ENCODE measurements around the gene FAM168A. TPM values are rescaled to one million over a fixed set of nuclear protein-coding genes. Genes with fewer than 3 reads are reported as not detected.

Gene FAM168A
- total RNA-seq, 1 experiment from 2014 or later = 62.8 TPM

DNA sequence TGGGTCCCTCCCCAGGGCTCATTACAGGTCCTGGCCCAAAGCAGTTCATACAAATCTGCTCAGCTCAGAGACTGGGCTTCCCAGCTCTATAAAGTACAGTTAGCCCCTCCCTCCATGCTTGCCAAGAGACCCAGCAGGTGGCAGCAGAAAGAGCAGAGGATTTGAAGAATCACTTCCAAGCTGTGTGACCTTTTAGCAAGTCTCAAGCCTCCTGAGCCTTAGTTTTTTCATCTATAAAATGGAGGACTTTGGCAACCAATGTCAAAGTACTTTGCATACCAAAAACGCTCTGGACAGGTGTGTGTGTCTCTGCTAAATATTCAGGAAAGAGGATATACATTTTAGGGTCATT lies 195.1 kb downstream of the FAM168A start:
- no peaks in the 10 kb centered on the region for H3K4me1 ChIP-seq (ENCODE audit: control insufficient read depth, insufficient read depth, low read length)
- no peaks in the 10 kb centered on the region for H3K9me3 ChIP-seq (ENCODE audit: control insufficient read depth, insufficient read depth, low read depth, low read length)
- no peak for TF ChIP-seq SIN3A (IDR thresholded peaks at IDR 0.05; ENCODE audit: borderline replicate concordance, insufficient read depth, low read depth, low read length)
- peak; percentile 56; the same call in 1 of the 2 replicates for TF ChIP-seq CTCF (IDR thresholded peaks at IDR 0.05)
- no peaks in the 10 kb centered on the region for H3K27me3 ChIP-seq (ENCODE audit: control insufficient read depth, insufficient read depth, low read length)
- ATAC-seq = no peak
- POLR2A ChIA-PET = interaction anchor here (0.6 kb wide), 1 partner anchor 497 kb away, joined by 4 read pairs; no protein-coding TSS in a partner anchor
- no TSS peak for BruUV-seq (replicated peaks)
- no peak overlapping the region for H3K4me3 ChIP-seq (ENCODE audit: low read depth in 2 of 2, low read length in 2 of 2)
- H3K36me3 ChIP-seq (ENCODE audit: control insufficient read depth, insufficient read depth, low read length) = no peaks in the 10 kb centered on the region; the same call in 1 of the 2 replicates
- CTCF ChIA-PET = interaction anchor here (0.6 to 1.8 kb wide), 3 partner anchors 33 to 259 kb away, joined by 4 to 5 read pairs (median 5); no protein-coding TSS in a partner anchor
- intact Hi-C loops (cut with micrococcal nuclease; ENCODE audit: unreplicated experiment) (loop anchor here (5.0 kb wide), 1 partner anchor 259 kb away; no protein-coding TSS in a partner anchor), in situ Hi-C loops (cut with HindIII; ENCODE audit: low pct_unique_long_range_greater_than_20kb, low sequenced_read_pairs) (no loop called here)
- H3K27ac ChIP-seq (ENCODE audit: low read length) = no peak overlapping the region
- DNase-seq (ENCODE audit: low read depth, low spot score) = no peak

DNA sequence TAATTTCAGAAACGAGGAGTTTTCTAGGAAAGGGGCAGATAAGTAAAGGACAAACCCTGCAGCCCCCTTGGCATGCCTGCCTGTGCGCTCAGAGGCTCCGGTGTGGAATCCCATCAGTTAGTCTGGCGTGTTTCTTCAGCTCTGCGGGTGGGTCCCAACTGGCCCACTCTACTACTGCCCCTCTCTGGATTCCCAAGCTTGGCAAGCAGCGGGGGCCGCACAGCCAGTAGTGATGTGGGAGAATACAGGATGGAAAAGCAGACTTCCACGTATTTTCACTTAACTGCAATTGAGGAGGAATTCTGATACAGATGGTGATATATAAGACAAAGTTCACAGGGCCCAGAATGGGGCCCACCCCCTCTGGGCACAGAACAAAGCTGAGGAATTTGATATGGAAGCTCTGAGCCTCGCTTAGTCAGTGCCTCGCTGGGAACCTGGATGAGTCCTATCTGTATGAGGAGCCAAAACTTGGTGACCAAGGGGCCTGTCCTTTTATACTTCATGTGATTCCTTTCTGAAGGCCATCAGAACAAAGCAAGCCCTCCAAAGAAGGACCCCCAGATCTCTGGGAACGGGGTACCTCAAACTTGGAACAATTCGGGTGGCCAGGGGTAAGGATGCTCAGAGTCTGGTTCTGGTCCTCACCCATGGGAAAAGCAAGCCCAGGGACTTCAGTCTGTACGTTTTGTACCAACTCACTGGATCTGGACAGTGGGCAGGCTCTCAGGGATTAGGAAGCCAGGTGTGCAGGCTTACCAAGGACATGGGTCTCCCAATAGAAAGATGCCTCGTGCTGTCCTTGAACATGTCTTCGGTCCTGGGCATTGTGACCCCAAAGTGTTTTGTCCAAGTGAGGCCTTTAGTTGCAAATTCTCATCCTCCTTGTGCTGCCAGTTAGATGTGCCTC lies 195.7 kb downstream of the FAM168A start:
- DNase-seq (ENCODE audit: low read depth, low spot score) (no peak), ATAC-seq (no peak)
- in situ Hi-C loops (cut with HindIII; ENCODE audit: low pct_unique_long_range_greater_than_20kb, low sequenced_read_pairs) = no loop called here
- H3K36me3 ChIP-seq (ENCODE audit: control insufficient read depth, insufficient read depth, low read length) = no peaks in the 10 kb centered on the region; the same call in 1 of the 2 replicates
- POLR2A ChIA-PET = interaction anchor here (0.6 kb wide), 1 partner anchor 497 kb away, joined by 4 read pairs; no protein-coding TSS in a partner anchor
- TF ChIP-seq TCF7L2 (IDR thresholded peaks at IDR 0.05; ENCODE audit: low read depth, low read length) = no peak
- TF ChIP-seq POLR2AphosphoS5 (IDR thresholded peaks at IDR 0.05; ENCODE audit: low read depth, low read length) = no peak
- TF ChIP-seq CTCF (IDR thresholded peaks at IDR 0.05) = no peak
- no peak for TF ChIP-seq REST (IDR thresholded peaks at IDR 0.05; ENCODE audit: insufficient read depth in 1 of 2, low read depth in 2 of 2, low read length in 1 of 2)
- TF ChIP-seq SIN3A (IDR thresholded peaks at IDR 0.05; ENCODE audit: borderline replicate concordance, insufficient read depth, low read depth, low read length) = no peak
- CTCF ChIA-PET = interaction anchor here (1.8 kb wide), 2 partner anchors 51 to 259 kb away, joined by 4 to 5 read pairs; no protein-coding TSS in a partner anchor
- no peaks in the 10 kb centered on the region for H3K9me3 ChIP-seq (ENCODE audit: control insufficient read depth, insufficient read depth, low read depth, low read length)
- BruUV-seq (replicated peaks) = no TSS peak
- no peak overlapping the region for H3K4me3 ChIP-seq (ENCODE audit: low read depth in 2 of 2, low read length in 2 of 2)
- no peak overlapping the region for H3K27ac ChIP-seq (ENCODE audit: low read length)
- H3K27me3 ChIP-seq (ENCODE audit: control insufficient read depth, insufficient read depth, low read length) = no peaks in the 10 kb centered on the region
- intact Hi-C loops (cut with micrococcal nuclease; ENCODE audit: unreplicated experiment) = loop anchor here (5.0 kb wide), 1 partner anchor 260 kb away; no protein-coding TSS in a partner anchor
- H3K4me1 ChIP-seq (ENCODE audit: control insufficient read depth, insufficient read depth, low read length) = no peaks in the 10 kb centered on the region
